Adrenal gland (tissue), 5 donors: ENCODE data around the gene ANAPC15.
"Not testable (repeated sequence)": the region's sequence is repeated elsewhere in the genome, so short reads cannot be mapped to it uniquely, and the experiment has no call there.

Experiments used
- POLR2A ChIP-seq, 2 donors: fragments of 450-650 bp; IDR thresholded peaks; one replicate each; pipeline ENCODE4 v1.6.1; 2017; ENCODE audit warnings: antibody characterized with exemption in 2 of 2, mild to moderate bottlenecking in 2 of 2, moderate library complexity in 1 of 2
- TF ChIP-seq, protein P1 (sequence below), 6 experiments: fragments of 450-650 bp in 4 of 6; fragments of 200-600 bp in 2 of 6; sonication (generic) in 1 of 6; IDR thresholded peaks; 1 replicate in 5 of 6; 2 replicates in 1 of 6; pipeline versions ENCODE4 v1.5.1 to v1.8.0; 2016 to 2021; ENCODE audit warnings: antibody characterized with exemption in 6 of 6, mild to moderate bottlenecking in 2 of 6, moderate library complexity in 1 of 6
- donor health status: DM: no; HTN: no; CAD: no.

DNA sequence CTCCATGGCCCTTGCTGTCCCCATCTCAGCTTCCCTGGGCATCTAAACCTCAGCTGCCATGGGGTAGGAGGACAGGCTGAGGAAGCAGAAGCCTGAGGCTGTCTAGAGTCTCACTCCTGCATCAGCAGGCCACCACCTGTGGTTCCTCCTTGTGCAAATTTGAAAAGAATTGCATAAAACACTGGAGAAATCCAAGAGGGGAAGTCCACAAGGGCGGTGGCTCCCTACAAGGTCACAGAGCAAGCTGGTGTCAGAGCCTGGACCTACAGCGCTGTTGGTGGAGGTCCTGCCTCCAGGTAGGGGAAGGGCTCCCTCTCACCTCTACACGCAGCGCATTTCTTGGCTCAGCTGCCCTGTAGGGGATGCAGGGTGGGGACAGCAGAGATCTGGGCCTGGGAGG, 23.0 kb upstream of the ANAPC15 start, which contains the start of gene FOLR3:
- TF ChIP-seq, protein P1, sequence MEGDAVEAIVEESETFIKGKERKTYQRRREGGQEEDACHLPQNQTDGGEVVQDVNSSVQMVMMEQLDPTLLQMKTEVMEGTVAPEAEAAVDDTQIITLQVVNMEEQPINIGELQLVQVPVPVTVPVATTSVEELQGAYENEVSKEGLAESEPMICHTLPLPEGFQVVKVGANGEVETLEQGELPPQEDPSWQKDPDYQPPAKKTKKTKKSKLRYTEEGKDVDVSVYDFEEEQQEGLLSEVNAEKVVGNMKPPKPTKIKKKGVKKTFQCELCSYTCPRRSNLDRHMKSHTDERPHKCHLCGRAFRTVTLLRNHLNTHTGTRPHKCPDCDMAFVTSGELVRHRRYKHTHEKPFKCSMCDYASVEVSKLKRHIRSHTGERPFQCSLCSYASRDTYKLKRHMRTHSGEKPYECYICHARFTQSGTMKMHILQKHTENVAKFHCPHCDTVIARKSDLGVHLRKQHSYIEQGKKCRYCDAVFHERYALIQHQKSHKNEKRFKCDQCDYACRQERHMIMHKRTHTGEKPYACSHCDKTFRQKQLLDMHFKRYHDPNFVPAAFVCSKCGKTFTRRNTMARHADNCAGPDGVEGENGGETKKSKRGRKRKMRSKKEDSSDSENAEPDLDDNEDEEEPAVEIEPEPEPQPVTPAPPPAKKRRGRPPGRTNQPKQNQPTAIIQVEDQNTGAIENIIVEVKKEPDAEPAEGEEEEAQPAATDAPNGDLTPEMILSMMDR (IDR thresholded peaks at IDR 0.05) = not testable (repeated sequence)
- TF ChIP-seq POLR2A (IDR thresholded peaks at IDR 0.05) = not testable (repeated sequence)
